OCI-LY7 (cell line): ENCODE results near the gene GPHN. TPM values are rescaled to one million over a fixed set of nuclear protein-coding genes. Genes with fewer than 3 reads are reported as not detected.

Experiments used
- BruUV-seq: library from RNA; stranded (reverse); fragments of 400-500 nt; replicated peaks from 2 replicates; lab custom pipeline; 2021; lab: Mats Ljungman, UMichigan
- CTCF ChIA-PET: fragments of 300-600 bp; sonication (Branson Sonifier 250); formaldehyde crosslinking; loops from one replicate; lab custom pipeline; 2022; ENCODE audit warnings: antibody characterized with exemption; ENCODE audit not compliant: unreplicated experiment; lab: Charles Lee
- POLR2A ChIA-PET: fragments of 300-600 bp; sonication (Branson Sonifier 250); formaldehyde crosslinking; loops from one replicate; lab custom pipeline; 2022; ENCODE audit warnings: antibody characterized with exemption; lab: Charles Lee
- DNase-seq: peaks from one replicate; pipeline ENCODE4 v3.0.0-alpha.2; 2015; ENCODE audit warnings: low spot score
- H2AFZ ChIP-seq: fragments of 200-600 bp; sonication (generic), shearing (Covaris generic); 2 replicates; pipeline ENCODE4 v1.6.1; 2014; ENCODE audit warnings: mild to moderate bottlenecking, antibody characterized with exemption, low read length, moderate library complexity
- H3K27ac ChIP-seq: fragments of 200-600 bp; sonication (generic); 2 replicates; pipeline ENCODE4 v1.5.1; 2014; ENCODE audit warnings: mixed run types, low read depth, mild to moderate bottlenecking, moderate library complexity, low read length, inconsistent platforms; ENCODE audit not compliant: poor library complexity, severe bottlenecking
- H3K36me3 ChIP-seq: fragments of 200-600 bp; sonication (generic); 2 replicates; pipeline ENCODE4 v1.6.1; 2014; ENCODE audit warnings: mild to moderate bottlenecking, antibody characterized with exemption, low read length, moderate library complexity, mixed read lengths; ENCODE audit not compliant: insufficient read depth
- H3K4me1 ChIP-seq: fragments of 200-600 bp; sonication (generic); 2 replicates; pipeline ENCODE4 v1.5.1; 2014; ENCODE audit warnings: mild to moderate bottlenecking, low read length; ENCODE audit not compliant: insufficient read depth, poor library complexity, severe bottlenecking
- H3K4me2 ChIP-seq: fragments of 200-600 bp; sonication (generic); 2 replicates; pipeline ENCODE4 v1.6.1; 2014; ENCODE audit warnings: mild to moderate bottlenecking, low read length
- H3K4me3 ChIP-seq: fragments of 200-600 bp; sonication (generic); 2 replicates; pipeline ENCODE4 v1.5.1; 2014; ENCODE audit warnings: mild to moderate bottlenecking, low read depth, low read length; ENCODE audit not compliant: poor library complexity, severe bottlenecking
- H3K79me2 ChIP-seq: fragments of 200-600 bp; sonication (generic); 2 replicates; pipeline ENCODE4 v1.6.1; 2016; ENCODE audit warnings: low read depth, mild to moderate bottlenecking, low read length, moderate library complexity, mixed read lengths; ENCODE audit not compliant: insufficient read depth
- H3K9me2 ChIP-seq: fragments of 200-600 bp; sonication (generic); 2 replicates; pipeline ENCODE4 v1.6.1; 2016; ENCODE audit warnings: mild to moderate bottlenecking, low read length, mixed read lengths; ENCODE audit not compliant: insufficient read depth
- H3K9me3 ChIP-seq: fragments of 200-600 bp; sonication (generic); 2 replicates; pipeline ENCODE4 v1.6.1; 2014; ENCODE audit warnings: mild to moderate bottlenecking, mixed run types, low read length, mixed read lengths
- H4K20me1 ChIP-seq: fragments of 200-600 bp; sonication (generic); 2 replicates; pipeline ENCODE4 v1.6.1; 2014; ENCODE audit warnings: mild to moderate bottlenecking, antibody characterized with exemption, low read length, moderate library complexity, mixed read lengths; ENCODE audit not compliant: insufficient read depth
- EZH2phosphoT487 ChIP-seq: fragments of 200-600 bp; sonication (generic); IDR thresholded peaks from 2 replicates; pipeline ENCODE4 v1.6.1; 2018; ENCODE audit warnings: low read depth, borderline replicate concordance, mild to moderate bottlenecking, mixed run types, antibody characterized with exemption, low read length, moderate library complexity, mixed read lengths
- intact Hi-C: fragments of 100-400 bp; cut with micrococcal nuclease; formaldehyde crosslinking; loops from one replicate; pipeline ENCODE4 v1.10.0; 2022; ENCODE audit not compliant: unreplicated experiment
- total RNA-seq, 2 experiments: library from RNA; depleted of rRNA in 1 of 2; stranded (reverse); fragments of >200 nt in 1 of 2; shearing (Covaris generic) in 1 of 2; gene quantifications; 2 replicates each; pipeline ENCODE4 v1.2.3, GENCODE V29; 2014 to 2022
- TF ChIP-seq, protein P1 (sequence below): fragments of 200-600 bp; sonication (generic); conservative IDR thresholded peaks from 2 replicates; pipeline ENCODE4 v1.5.1; 2014; ENCODE audit warnings: mild to moderate bottlenecking, antibody characterized with exemption, low read length, moderate library complexity, mixed read lengths

The GPHN gene
- total RNA-seq, 2 experiments from 2014 or later, result not detected

DNA sequence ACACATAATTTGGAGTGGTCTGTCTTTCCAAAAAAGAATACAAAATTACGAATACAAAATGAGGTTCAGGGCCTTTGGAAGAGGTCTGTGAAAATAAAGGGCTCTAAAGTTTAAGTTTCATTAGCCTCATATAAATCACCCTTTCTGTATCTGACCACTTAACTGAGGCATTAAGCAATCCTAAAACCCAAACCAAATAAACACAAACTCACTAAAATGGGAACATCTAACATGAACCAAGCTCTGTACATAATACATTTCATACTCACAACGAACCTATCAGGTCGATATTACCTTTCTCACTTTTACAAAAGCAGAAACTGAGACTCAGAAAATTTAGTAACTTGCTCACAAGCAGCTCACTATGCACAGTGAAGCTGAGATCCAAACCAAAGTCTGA lies 22.9 kb upstream of the GPHN start:
- no peaks in the 10 kb centered on the region for H3K36me3 ChIP-seq
- DNase-seq, result no peak
- H3K79me2 ChIP-seq, result no peaks in the 10 kb centered on the region
- intact Hi-C loops, result no loop called here
- no peaks in the 10 kb centered on the region for H3K9me2 ChIP-seq
- ChIA-PET CTCF (no interaction called here), POLR2A (no interaction called here)
- no peak overlapping the region for H3K27ac ChIP-seq
- TF ChIP-seq, protein P1, sequence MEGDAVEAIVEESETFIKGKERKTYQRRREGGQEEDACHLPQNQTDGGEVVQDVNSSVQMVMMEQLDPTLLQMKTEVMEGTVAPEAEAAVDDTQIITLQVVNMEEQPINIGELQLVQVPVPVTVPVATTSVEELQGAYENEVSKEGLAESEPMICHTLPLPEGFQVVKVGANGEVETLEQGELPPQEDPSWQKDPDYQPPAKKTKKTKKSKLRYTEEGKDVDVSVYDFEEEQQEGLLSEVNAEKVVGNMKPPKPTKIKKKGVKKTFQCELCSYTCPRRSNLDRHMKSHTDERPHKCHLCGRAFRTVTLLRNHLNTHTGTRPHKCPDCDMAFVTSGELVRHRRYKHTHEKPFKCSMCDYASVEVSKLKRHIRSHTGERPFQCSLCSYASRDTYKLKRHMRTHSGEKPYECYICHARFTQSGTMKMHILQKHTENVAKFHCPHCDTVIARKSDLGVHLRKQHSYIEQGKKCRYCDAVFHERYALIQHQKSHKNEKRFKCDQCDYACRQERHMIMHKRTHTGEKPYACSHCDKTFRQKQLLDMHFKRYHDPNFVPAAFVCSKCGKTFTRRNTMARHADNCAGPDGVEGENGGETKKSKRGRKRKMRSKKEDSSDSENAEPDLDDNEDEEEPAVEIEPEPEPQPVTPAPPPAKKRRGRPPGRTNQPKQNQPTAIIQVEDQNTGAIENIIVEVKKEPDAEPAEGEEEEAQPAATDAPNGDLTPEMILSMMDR, result no peak
- no peak for TF ChIP-seq EZH2phosphoT487
- H3K9me3 ChIP-seq, result no peaks in the 10 kb centered on the region
- no peak overlapping the region for H3K4me3 ChIP-seq
- no TSS peak for BruUV-seq
- no peaks in the 10 kb centered on the region for H4K20me1 ChIP-seq
- H2AFZ ChIP-seq, result no peak overlapping the region
- no peaks in the 10 kb centered on the region for H3K4me1 ChIP-seq
- no peak overlapping the region for H3K4me2 ChIP-seq

DNA sequence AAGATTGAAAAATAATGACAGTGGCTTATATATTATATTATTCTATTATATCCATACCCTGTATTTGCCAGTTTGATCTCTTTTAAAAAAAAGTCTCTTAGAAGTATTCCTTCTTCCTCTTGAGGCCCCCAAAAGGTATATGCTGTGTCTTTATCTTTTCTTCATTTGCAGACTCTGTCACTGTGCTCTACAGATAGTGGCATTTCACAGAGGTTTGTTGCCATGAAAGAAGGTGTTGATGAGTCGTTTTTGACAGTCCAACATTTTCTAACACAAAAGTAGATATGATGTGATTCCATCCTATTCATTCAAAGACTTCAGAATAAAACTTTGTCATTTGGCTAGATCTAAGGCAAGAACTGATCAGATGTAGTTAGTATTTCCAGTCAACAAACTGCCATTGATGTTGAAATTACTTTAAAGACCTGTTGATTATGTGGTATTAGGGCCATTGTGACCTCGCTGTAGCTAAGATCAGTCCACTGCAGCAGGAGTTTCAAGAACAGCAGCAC lies 22.0 kb upstream of the GPHN start, which contains the start of gene CCDC196:
CCDC196 (plus strand) TSS at position 462 of the 512 bp plus-strand sequence. CDS start 132 bp downstream, outside the sequence.
- DNase-seq, result no peak
- TF ChIP-seq, protein P1, result no peak
- no peak for TF ChIP-seq EZH2phosphoT487

DNA sequence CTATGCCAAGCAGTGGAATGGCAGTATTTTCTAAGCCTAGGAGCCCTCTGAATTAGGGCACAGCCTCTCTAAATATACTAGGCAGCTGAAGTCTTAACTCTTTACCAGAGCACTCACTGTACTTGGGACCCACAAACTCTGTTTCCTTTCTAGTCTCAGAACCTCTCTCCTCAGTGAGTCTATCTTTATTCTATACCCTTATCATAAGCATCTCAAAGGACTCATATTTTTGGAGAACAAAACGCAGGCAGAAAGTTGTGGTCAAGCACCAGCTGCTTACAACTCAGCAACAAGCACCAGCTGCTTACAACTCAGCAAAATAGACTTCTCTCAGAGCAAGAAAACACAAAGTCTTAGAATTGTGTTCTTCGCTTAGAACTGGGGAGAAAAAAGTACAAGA lies 20.8 kb upstream of the GPHN start:
- no peak for TF ChIP-seq EZH2phosphoT487
- TF ChIP-seq, protein P1, result no peak
- Histone ChIP-seq H4K20me1 (no peaks in the 10 kb centered on the region), H3K27ac (no peak overlapping the region), H3K4me3 (no peak overlapping the region), H2AFZ (no peak overlapping the region), H3K4me2 (no peak overlapping the region), H3K9me2 (no peaks in the 10 kb centered on the region), H3K36me3 (no peaks in the 10 kb centered on the region), H3K9me3 (no peaks in the 10 kb centered on the region), H3K79me2 (no peaks in the 10 kb centered on the region), H3K4me1 (no peaks in the 10 kb centered on the region)
- ChIA-PET POLR2A (no interaction called here), CTCF (no interaction called here)
- BruUV-seq, result no TSS peak
- no peak for DNase-seq
- intact Hi-C loops, result no loop called here

More for the DNA sequence above, 22.0 kb upstream of the GPHN start, which contains the start of gene CCDC196:
- BruUV-seq, result no TSS peak
- CTCF ChIA-PET, result no interaction called here
- H3K9me2 ChIP-seq, result no peaks in the 10 kb centered on the region
- POLR2A ChIA-PET, result no interaction called here
- H3K36me3 ChIP-seq, result no peaks in the 10 kb centered on the region
- no peaks in the 10 kb centered on the region for H3K79me2 ChIP-seq
- no peak within 1 kb of the TSS for H3K4me2 ChIP-seq
- H4K20me1 ChIP-seq, result no peaks in the 10 kb centered on the region
- H2AFZ ChIP-seq, result no peak within 1 kb of the TSS
- no peaks in the 10 kb centered on the region for H3K9me3 ChIP-seq
- H3K4me1 ChIP-seq, result no peaks in the 10 kb centered on the region
- intact Hi-C loops, result no loop called here
- no peak within 1 kb of the TSS for H3K27ac ChIP-seq
- no peak within 1 kb of the TSS for H3K4me3 ChIP-seq
